Measurements from ENCODE around the gene SLIT3.
A peak's percentile ranks its signal among the peaks of the same experiment; 100 is the strongest.
"Not testable (repeated sequence)": the region's sequence is repeated elsewhere in the genome, so short reads cannot be mapped to it uniquely, and the experiment has no call there.

SLIT3 gene

GRCh38 chr5:168743617-168744016, 557.3 kb downstream of the SLIT3 start:
- TF ChIP-seq CTCF (conservative IDR thresholded peaks at IDR 0.05; ENCODE audit: low read depth, low read length): no peak
- no peak overlapping the region for H3K4me3 ChIP-seq (ENCODE audit: low read depth, low read length)
- DNase-seq (ENCODE audit: low read depth): no peak

DNA sequence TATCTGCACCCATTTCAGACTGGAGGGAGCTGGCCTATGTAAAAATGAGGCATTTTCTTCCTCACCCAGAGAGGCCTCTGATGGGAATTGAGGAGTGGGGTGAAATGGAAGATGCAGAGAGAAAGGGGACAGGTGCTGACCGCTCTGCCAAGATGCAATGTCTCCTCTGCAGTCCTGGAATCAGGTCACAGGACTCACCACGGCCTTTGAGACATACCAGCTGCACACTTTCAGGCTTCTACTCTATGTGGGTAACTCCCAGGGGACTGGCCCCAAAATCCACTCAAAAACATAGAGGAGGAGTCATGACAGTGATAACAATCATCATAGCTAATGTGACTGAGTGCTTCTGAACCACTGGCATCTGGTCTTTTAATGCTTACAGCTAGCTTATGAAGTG, 558.6 kb downstream of the SLIT3 start:
- not testable (repeated sequence) for H3K4me3 ChIP-seq (ENCODE audit: low read depth, low read length); DNase-seq (ENCODE audit: low read depth)

DNA sequence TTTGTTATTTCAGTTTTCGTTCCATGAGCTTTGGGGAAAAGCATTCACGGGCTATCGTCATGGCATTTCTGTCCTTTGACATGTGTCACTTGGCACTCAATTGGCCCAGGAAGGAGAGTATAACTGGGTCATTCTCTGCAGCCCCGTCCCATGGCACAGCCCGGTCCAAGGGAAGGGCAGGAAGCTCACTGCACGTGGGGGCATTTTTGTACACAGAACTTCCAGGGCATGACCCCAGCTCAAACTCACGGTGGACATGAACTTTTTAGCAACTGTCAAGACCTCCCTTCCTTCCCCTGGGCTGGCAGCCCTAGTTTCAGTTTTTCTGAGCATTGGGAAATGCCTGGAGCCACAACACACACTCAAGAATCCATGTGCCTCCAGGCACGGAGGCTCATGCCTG, 560.1 kb downstream of the SLIT3 start:
- no peak for TF ChIP-seq CTCF (conservative IDR thresholded peaks at IDR 0.05; ENCODE audit: low read depth, low read length)
- no peak overlapping the region for H3K4me3 ChIP-seq (ENCODE audit: low read depth, low read length)

DNA sequence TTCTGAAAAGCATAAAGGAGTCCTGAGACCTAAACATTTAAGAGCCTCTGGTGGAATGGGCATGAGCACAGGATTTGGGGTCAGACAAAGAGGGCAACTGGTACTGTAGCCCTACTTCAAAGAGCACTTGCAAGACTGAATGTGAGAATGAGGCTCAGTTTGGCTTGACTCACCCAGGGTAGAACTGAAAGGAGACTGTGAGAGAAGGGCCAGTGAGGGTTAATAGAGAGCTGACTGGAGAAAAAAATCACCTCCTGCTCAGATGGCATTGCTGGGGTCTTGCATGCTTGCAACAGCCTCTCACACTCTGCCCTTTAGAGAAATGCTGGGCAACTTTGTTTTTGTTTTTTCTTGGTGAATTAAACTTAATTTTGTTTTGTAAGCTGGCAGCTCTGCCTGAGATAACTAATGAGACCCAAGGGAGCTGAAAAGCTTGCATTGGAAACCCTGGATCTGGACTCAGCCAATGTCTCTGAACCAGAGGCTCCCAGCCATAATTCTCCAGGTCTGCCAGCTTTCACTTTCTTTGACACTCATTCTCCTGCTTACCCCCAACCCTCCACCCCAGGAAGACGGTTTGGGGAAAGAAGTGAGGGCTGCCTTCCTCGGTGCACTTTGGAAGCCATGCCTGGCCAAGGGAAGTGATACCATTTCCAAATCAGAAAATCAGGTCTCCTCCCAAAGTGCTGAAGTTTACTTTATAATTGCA, 560.7 kb downstream of the SLIT3 start:
- no peak for DNase-seq (ENCODE audit: low read depth)
- no peak overlapping the region for H3K4me3 ChIP-seq (ENCODE audit: low read depth, low read length)
- TF ChIP-seq CTCF (conservative IDR thresholded peaks at IDR 0.05; ENCODE audit: low read depth, low read length): no peak

More for the DNA sequence above, 560.1 kb downstream of the SLIT3 start:
- DNase-seq (ENCODE audit: low read depth): no peak

DNA sequence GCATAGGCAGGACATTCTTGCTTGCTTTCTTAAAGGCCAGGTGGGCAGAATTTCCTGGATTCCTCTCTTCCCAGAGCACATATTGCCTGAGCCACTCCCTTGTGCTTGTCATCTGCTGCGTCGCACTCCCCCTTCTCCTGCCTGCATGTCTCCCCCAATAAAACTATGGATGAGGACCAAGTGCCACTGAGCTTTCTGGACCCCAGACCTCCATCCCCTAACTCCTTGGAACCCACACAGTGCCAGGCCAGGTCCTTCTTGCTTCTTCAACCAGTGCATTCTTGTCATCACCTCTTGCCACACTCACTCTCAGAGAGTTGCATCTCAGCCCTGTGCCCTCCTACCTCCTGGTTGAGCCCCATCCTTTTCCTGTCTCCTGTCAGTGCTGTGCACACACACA, 563.9 kb downstream of the SLIT3 start:
- no peak overlapping the region for H3K4me3 ChIP-seq (ENCODE audit: low read depth, low read length)
- no peak for DNase-seq (ENCODE audit: low read depth)
- no peak for TF ChIP-seq CTCF (conservative IDR thresholded peaks at IDR 0.05; ENCODE audit: low read depth, low read length)

DNA sequence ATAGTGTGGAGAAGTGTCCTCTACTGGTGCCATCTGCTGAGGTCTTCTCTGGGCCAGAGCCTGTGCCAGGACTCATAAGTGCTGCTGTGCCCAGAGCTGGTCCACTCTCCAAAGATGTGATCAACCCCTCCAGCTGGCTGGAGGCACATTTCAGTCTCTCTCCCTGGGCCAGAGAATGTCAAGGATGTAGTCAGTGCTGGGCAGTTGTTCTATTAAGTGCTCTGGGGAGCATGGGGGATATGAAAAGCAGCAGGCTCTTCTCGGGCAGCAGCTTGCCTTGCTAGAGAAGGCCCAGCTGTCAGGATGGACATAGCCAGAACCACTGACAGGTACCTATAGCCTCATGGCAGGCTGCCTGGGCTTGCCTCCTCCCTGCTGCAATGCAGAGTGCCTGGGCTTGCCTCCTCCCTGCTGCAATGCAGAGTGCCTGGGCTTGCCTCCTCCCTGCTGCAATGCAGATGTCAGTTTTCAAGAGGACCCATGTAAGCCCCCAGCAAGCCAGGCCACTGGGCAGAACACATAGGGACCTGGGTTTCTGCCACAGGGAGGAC, 564.6 kb downstream of the SLIT3 start:
- no peak overlapping the region for H3K4me3 ChIP-seq (ENCODE audit: low read depth, low read length)
- no peak for DNase-seq (ENCODE audit: low read depth)
- no peak for TF ChIP-seq CTCF (conservative IDR thresholded peaks at IDR 0.05; ENCODE audit: low read depth, low read length)

DNA sequence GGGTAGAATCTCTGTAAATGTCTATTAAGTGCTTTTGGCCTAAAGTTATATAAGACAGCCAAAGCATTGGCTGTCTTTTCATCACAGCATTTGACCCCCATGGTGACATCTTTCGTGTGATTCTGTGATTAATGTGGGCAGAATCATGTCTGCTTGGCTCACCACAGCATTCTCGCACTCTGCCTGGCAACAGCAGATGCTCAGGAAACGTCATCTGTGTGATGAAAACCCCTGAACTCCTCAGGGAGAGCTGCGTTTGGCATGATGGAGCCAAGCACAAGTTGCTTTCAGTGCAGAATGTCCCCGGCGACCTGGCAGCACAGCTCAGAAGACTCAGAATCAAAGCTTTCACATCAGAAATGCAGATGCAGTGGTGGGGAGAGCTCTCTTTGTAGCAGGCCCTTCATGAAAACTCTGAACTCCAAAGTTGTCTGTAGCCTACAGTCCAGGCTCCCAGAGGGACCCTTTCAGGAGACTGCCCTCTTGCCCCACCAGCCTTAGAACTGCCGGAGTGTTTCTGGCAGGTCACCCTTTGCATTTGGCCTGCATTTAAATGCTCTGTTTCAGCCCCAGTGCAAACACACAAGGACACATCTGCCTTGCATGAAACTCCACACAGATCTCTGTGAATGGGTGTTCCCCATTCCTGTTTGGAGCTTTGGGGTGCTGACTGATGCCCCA, 566.2 kb downstream of the SLIT3 start:
- no peak for TF ChIP-seq CTCF (conservative IDR thresholded peaks at IDR 0.05; ENCODE audit: low read depth, low read length)
- peak; percentile 16 for DNase-seq (ENCODE audit: low read depth)
- H3K4me3 ChIP-seq (ENCODE audit: low read depth, low read length): no peak overlapping the region
